ENCODE measurements around the gene TNS3. TPM values are rescaled to one million over a fixed set of nuclear protein-coding genes. Genes with fewer than 3 reads are reported as not detected.

TNS3 gene
- total RNA-seq, 1 donor from 2014 or later: 7.3 TPM

DNA sequence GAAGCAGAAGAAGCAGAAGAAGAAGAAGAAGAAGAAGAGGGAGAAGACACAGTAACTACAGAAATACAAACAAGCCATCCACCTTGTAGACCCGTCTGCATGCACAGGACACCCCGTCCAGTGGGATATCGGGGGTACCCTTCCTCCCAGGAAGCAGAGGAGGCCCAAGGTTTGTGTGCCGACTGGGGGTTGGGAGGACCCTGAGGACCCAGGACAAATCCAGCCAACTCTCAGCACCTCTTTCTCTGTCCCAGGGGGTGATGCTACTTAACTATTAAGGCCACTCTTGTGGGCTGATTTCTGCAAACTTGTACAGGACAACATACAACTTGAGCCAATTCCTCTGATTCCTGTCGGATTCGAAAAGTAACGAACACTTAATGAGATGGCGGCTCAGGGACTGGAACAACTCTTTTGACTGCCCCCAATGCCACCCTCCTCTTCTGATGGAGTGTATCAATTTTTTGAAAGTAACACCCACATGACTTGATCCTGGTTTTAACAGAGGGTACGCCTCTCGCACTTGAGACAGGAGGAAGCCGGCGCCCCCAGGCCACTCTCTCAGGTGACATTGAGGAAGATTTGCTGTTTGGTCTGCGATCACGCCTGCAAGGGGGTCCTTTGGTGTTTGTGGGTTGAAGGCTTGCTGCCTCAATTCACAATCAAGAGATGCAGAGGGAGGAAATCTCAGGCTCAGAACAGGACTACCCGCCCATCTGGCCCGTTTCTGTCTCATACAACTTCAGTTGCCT is 192.6 kb downstream of the TNS3 start:
- no peak for DNase-seq (ENCODE audit: low read depth in 2 of 2)

DNA sequence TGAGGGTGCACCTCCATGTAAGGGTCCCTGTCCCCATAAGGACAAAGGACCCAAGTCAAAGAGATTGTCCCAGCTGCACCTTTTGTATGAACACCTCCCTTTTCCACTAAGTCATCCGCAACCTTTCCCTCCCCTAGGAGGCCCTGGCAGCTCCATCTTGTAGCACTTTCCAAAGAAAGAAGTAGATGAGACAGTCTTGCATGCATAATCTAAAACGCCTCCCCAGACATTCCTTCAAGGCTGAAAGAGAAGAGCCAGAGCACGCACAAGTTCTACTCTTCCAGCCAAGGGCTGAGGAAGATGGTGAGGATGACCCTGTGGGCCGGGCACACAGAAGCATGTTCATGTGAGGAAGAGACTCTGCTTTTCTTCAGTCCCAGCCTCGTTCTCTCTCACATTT is 194.4 kb downstream of the TNS3 start:
- DNase-seq (ENCODE audit: low read depth in 2 of 2): no peak

DNA sequence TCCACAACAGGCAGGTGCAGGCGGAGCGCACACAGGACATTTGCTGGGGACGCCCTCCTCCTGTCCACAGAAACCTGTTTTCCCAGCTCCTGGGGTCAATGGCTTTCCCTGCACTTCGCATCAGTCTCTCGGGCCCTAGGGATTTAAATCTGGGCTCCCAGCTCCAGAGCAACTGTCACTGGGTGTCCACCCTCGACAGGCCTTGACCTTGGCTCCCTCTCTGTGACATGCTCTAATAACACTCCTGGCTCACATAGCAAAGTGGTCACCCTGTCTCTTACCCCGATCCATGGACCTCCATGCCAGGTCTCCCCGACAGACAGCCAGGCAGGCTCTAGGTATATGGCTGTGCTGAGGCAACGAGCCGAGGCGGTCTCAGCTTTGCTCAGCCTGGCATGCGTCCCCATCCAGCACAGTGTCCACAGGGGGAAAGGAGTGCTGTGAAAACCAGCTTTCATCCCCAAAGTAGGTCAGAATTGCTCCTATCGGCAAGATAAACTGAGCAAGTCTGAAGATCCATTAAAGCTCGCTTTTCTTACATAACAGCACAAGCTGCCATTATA is 195.6 kb downstream of the TNS3 start:
- DNase-seq (ENCODE audit: low read depth in 2 of 2): no peak

DNA sequence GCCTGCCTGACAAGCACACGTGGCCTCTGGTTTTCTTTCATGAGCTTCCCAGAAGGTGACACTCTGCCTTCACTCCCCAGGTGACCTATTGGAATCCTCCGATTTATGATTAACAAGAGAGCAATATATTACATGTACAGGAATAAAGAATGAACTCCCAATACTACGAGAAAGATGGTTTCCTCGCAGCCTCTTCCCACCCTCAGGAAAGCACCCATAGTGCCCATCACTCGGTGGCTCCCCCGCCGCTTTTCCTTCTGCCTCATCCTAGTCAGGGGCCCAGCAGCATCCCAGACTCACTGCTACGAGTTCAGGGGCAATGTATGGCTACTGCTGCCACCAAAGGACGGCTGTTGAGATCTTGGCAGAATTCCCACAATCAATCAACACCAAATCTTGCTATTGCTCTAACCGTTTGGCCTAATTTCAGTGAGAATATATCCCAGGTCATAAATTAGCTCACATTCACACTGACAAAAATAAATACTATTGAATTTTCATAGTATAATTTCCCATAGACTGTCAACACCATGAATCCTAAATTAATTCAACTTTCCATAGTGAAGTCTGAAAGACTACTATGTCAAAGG is 196.3 kb downstream of the TNS3 start:
- peak in 1 of 2 donors; percentile 7 for DNase-seq (ENCODE audit: low read depth in 2 of 2)

DNA sequence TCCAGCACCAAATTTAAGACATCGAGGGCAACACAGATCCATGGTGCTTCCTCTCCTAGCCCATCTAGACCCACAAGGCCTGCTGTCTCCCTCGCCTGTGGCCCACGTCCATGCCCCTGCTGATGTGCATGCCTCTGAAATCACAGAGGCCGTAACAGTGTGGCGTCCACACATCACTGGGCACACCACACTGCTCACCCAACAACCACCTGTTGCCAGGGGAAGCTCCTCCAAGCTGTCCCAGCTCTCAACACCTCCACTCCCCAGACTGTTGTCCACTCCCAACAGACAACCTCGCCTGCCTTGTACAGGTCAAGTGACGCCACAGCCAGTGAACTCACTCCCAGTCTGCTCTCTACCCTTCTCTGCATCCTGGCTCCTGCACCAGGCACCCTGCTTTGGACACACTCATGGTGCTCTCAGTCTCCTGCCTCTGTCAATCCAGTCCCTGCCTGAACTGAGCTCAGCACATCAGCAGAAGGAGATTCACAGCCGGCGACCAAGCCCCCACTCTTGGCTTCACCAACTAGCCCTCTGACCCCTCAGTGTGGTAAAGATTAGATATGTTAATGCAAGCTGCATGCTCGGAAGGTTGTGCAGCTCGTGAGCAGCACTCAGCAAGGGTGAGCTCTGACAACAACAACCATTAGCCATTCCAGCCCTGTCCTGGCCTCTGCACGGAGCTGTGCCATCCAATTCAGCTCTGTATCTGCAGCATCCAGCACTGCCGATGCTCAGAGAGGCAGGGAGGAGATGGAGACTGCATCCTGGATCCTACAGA is 197.0 kb downstream of the TNS3 start:
- DNase-seq (ENCODE audit: low read depth in 2 of 2): no peak

DNA sequence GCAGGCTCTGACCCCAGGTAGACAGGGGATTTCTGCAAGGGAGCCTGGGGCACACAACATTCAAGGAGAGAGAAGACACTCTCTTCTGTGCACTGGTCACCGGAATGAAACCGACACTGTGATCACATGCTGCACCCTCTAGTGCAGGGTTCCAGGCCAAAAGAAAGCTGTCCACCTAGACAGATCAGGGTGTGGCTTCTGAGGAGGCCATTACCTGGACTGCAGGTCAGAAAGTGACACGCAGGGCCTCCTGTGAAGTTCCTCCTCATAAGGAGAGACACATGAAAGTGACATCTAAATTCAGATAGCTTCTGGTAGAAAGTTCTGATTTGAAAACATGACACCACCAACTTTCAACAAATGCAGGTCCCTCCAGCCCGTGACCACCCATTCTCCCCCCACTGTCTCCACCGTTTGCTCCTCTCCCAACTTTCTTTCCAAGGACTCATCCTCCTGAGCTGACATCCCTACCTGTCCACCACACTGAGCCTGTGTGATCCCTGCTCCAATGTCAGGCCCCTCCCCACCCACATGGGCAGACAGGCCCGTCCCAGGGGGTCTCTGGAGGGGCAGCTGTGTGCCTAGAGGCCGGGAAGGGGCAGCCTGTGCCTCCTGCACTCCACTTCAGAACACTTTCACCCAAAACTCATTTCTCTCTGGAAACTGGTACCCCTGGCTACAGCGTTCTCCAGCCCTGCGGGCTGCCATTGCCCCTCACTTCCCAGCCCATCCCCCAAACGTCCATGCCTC is 198.0 kb downstream of the TNS3 start:
- no peak for DNase-seq (ENCODE audit: low read depth in 2 of 2)

DNA sequence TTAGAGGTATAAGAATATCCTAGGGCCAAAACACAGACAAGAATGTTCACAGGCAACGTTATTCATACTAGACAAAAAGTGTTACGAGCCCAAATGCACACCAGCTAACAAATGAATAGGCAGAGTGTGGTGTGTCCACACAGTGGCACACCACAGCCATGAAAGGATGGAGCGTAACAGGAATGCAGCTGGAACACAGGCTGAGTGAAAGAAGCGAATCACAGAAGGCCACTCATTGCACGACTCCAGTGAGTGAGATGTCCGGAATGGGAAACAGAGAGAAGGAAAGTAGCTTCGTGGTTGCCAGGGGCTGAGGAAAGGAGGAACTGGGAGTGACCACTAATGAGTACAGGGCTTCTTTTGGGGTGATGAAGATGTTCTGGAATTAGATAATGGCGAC is 198.8 kb downstream of the TNS3 start:
- DNase-seq (ENCODE audit: low read depth in 2 of 2): no peak

DNA sequence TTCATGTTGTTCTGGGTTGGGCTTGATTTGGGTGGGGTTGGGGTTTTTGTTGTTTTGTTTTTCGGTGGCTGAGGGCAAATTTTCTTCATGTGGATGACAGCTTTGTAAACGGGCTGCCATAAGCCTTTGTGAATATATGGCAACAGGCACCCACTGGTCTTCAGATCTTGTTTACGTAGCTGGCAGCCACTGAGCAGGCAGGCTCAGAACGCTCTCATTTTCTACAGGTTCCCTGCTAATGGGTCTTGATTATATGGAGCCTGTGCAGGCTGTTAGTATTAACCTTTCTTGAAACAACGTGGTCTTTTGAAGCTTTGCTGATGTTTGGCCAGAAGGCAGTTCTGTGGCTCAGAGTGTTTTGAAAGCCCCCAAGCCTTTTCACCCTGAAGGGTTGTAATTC is 199.7 kb downstream of the TNS3 start:
- DNase-seq (ENCODE audit: low read depth in 2 of 2): no peak

DNA sequence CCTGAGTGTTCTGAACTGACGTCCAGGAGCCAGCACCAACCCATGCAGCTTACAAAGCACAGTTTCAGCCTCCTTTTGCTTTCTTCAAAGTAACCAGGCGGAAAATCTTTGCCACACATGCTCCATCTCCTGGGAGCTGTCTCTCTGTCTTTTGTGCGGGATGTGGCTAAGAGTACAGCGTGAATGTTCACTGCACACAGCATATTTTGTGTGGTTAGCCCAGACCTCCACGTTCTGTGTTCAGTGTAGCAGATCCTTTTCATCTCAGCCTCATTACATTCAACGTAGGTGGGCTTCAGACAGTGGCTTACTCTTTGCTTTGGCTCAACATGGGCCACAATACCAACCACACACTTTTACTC is 200.8 kb downstream of the TNS3 start:
- no peak for DNase-seq (ENCODE audit: low read depth in 2 of 2)

DNA sequence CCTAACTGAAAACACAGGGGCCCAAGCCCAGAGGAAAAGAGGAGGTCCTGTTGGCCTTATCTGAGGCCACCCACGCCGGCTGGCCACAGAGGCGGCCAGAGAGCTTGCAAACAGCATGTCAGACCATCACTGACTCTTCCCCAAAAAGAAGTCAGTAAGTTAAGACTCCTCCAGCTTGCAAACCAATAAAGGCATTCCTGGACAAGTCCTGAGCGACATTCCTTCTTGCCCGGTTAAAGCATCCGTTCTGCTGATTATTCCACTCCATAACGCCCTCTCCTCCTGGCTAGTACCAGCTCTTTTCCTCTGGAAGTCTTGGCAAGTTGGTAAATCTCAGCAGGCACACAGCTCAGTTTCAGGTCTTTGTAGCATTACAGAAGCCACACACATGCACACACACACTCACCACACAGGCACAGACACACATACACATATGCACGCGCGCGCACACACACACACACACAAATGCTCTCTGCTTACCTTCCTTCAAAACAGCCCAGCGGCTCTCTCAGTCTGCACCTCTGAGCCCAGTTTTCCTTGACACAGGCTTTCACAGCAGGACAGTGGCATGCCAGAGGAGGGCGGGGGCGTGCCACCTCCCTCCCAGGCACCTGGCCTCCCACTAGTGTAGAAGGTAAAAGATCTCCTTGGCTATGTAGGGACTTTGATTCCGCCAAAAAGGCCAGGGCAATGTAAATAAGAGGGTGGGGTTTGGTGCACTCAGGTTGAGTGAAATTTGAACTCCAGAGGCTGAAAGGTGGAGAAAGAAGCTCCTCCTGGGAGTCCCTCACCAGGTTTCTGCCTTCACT is 201.4 kb downstream of the TNS3 start:
- DNase-seq (ENCODE audit: low read depth in 2 of 2): no peak

DNA sequence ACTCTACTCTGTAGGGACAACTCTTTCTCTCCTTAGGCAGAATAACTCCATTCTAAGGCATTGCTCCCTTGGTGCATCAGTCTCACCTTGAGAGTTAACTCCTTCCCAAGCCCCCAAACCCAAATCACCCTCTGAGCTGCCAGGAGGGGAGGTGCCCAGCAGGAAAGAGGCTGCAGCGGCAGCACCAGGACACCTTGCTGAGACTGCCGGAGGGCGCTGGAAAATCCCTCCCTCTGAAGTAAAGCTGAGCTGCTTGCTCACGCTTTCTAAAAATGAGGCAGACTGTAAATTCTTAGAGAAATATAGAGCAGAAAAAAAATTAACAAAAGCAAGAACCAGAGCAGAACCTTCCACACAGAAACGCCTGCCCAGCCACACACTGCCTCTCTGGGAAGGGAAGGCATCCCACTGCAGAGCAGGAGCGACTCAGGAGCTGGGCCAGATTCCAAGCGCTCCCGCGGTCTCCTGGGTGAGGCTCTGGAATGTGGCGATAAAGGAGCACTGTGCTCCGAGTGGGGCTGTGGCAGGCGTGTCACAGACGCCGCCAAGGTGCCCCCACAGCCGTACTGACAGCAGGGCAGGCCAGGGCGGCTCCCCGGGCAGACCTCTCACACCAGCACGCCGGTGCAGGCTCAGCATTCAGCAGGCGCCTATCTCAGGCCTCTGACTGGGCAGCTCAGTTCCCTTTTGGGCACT is 202.1 kb downstream of the TNS3 start:
- DNase-seq (ENCODE audit: low read depth in 2 of 2): no peak

DNA sequence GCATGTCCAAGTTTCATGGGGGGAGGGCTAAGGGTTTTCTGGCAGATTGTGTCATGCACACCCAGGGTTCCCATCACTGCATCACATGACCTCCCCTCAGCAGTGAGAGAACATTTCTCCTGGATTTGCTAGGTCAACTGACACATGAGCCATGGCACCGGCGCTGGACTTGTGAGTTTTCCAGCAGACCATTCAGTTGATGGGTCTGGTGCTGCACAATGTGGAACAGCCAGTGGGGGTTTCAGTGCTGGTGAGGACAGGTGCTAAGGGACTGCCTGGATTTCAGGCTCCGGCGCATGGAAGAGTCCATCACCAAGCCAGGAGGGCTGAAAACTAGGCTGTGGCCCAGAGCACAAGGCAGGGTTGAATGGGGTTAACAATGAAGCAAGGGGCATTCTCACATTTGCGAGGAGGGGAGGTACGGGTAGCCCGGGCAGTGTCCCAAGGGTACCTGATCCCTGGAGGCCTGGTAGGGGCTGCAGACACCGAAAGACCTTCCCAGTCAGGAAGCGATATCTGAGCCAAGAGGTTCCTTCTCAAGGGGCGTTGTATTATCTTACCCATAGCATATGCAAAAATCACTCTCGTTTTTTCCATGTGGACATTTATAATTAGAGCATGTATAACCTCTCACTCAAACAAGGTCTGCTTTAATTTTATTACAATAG is 203.0 kb downstream of the TNS3 start:
- no peak for DNase-seq (ENCODE audit: low read depth in 2 of 2)

DNA sequence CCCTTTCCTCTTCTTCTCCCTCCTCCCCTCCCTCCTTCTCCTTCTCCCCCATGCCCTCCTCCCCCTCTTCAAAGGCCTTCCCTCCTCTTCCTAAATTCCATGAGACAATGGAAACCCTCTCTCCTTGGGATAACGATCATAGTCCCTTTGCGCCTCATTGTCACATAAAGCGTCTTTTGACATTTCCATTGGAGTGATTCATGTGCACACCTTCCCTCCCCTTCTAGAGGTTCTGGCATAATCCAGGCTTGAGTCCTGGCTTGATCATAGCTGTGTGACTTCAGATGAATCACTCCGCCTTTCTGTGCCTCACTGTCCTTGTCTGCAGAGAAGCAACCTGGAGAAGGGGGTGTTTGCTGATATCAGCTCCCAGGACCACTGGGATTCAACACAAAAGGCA is 204.2 kb downstream of the TNS3 start:
- DNase-seq (ENCODE audit: low read depth in 2 of 2): no peak

DNA sequence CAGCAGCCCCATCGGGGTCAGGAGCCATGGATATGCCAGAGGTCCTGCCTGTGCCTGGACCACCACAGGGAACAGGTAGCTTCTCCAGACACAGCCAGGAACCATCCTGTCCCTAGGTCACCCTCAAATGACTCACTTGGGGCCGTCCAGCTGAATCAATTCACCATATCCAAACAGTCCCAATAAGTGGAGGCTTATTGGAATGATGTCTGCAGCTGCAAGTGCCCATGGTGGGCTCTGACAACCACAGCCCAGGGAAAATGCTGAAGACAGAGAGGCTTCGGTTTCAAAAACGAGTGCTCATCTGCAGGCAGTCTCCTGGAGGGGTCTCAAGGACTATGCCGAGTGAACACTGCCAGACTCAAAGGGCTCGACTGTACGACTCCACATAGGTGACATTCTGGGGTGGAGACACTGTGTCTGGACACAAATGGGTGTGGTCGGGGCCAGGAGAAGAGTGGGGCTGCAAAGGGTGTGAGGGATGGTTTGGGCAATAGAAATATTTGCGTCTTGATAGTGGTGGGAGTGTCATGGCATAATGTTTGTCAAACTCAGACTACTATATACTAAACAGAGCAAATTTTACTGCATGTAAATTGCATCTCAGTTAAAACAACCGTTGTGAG is 204.8 kb downstream of the TNS3 start:
- no peak for DNase-seq (ENCODE audit: low read depth in 2 of 2)

DNA sequence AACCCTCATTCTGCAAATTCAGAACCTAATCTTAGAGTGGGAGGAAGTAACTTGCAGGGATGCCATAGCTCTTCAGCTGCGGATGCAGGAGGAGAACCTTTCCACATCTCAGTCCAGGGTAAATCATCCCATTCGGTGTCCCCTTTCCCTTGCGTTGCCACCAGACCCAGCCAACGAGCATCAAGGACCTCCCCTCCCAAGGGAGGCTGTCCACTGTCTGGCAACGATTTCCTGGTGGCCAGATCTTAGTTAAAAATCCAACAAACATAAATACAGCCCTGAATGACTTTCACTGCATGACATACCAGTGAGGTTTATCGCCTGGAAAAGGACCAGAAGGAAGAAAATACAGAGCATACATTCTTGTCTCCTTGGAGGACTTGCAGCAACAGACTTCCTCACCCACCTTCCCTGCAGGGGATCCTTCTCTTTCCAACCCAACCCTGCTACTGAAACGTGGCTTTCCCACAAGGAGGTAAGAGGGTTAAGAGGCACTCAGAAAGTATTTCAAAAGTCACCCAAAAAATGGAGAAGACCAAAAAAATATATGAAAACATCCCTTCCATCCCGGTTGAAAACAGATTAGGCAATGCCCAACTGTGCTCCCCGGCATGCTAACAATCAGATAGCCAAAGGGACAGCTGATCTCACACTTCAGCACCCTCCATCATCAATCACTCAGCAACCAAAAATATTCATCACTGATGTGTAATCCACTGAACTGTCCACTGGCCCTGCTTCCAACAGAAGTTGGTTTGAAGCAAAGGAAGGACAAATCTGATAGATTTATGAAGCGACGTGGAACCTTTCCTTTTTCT is 206.6 kb downstream of the TNS3 start:
- DNase-seq (ENCODE audit: low read depth in 2 of 2): no peak

DNA sequence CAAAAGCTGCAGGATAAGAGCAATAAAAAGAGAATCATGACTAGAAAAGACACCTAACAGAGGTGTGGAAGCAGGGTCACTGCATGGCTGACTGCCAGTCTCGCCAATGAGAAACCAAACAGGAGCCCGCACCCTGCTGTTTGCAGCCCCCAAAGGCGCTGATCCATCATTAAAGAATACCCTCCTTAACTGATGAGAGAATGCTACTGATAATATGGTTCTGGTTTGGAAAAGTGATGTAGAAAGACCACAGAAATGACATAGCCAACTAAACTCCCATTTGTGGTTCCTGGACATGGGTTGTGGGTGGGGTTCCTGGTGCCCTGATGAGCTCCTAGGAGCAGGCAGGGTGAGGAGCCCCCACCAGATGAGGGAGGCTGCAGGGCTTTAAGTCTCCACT is 207.4 kb downstream of the TNS3 start:
- DNase-seq (ENCODE audit: low read depth in 2 of 2): no peak

DNA sequence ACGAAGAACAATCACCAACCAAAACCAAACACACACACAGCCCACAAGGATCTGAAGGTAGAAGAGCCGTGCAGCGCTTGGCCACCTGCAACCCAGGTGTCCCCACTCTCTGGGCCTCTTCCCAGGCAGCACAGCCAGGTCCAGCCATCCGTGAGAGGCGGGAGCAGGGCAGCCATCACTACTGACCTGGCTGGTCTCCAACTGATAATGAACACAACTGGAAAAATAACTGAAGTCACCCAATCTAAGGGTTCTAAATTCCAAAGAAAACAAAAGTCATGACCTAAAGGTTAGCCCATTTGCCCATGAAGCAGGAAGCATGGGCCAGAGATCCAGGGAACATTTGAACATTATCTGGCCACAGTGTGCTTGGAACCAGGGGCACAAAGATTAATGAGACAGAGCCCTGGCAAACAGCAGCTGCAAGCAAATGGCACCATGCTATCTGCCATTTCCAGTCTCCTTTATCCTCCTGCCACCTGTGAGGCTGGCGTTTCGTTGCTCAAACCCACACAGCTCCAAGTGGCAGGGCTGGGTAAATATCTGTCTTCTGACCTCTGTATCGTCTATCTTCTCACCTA is 207.9 kb downstream of the TNS3 start:
- DNase-seq (ENCODE audit: low read depth in 2 of 2): peak; percentile 41 to 69
